ENCODE data around the gene RGS21.
"Not testable (repeated sequence)": the region's sequence is repeated elsewhere in the genome, so short reads cannot be mapped to it uniquely, and the experiment has no call there.

The RGS21 gene

DNA sequence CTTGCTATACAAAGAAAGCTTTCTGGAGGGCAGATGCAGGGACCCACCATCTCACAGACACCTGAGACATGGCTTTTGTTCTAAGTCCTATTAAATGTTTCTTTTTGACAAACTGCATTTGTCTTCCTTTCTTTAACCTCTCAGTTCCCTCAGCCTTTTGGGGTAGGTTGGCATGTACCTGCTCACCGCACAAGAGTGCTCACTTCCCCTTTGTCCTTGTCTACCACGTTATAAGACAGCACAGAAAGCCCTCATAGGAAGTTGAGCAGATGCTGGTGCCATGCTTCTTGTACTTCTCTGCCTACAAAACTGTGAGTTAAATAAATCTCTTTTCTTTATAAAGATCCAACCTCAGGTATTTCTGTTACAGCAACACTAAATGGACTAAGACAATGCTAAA, 31.9 kb upstream of the RGS21 start:
- no peak for DNase-seq (ENCODE audit: low spot score)
- in situ Hi-C loops (cut with MboI; ENCODE audit: low pct_unique_long_range_greater_than_20kb, low sequenced_read_pairs, unreplicated experiment), result no loop called here
- TF ChIP-seq CTCF (IDR thresholded peaks at IDR 0.05; ENCODE audit: extremely low read depth, insufficient read depth, missing control alignments), result no peak

GRCh38 chr1:192303029-192303428, 13.8 kb upstream of the RGS21 start:
- TF ChIP-seq CTCF (IDR thresholded peaks at IDR 0.05; ENCODE audit: extremely low read depth, insufficient read depth, missing control alignments), result no peak
- in situ Hi-C loops (cut with MboI; ENCODE audit: low pct_unique_long_range_greater_than_20kb, low sequenced_read_pairs, unreplicated experiment), result no loop called here
- no peak for DNase-seq (ENCODE audit: low spot score)

- DNase-seq (ENCODE audit: low spot score); in situ Hi-C loops (cut with MboI; ENCODE audit: low pct_unique_long_range_greater_than_20kb, low sequenced_read_pairs, unreplicated experiment): not testable (repeated sequence)
Measured at GRCh38 chr1:192308314-192308713, 8.5 kb upstream of the RGS21 start.

DNA sequence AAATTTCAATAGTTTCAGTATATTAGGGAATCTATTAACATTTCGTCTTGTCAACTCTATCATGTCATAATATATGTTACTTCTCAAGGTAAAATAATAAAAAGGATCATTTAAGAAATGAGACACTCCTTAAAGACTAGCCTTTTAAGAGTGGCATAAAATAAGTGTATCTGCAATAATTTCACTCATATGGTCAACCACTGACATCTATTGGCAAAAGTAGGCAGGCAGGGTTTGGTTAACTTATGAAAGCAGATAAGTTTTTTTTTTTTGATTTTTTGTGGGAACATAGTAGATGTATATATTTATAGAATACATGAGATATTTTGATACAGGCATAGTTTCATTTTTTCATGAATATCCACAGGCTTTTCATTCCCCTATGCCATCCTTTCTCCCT, 5.5 kb upstream of the RGS21 start:
- in situ Hi-C loops (cut with MboI; ENCODE audit: low pct_unique_long_range_greater_than_20kb, low sequenced_read_pairs, unreplicated experiment), result no loop called here
- no peak for DNase-seq (ENCODE audit: low spot score)
- TF ChIP-seq CTCF (IDR thresholded peaks at IDR 0.05; ENCODE audit: extremely low read depth, insufficient read depth, missing control alignments), result peak; percentile 24

GRCh38 chr1:192327997-192328396, 11.2 kb downstream of the RGS21 start:
- TF ChIP-seq CTCF (IDR thresholded peaks at IDR 0.05; ENCODE audit: extremely low read depth, insufficient read depth, missing control alignments), result no peak

GRCh38 chr1:192342842-192343241, 26.1 kb downstream of the RGS21 start:
- no peak for DNase-seq (ENCODE audit: low spot score)
- in situ Hi-C loops (cut with MboI; ENCODE audit: low pct_unique_long_range_greater_than_20kb, low sequenced_read_pairs, unreplicated experiment), result no loop called here
- TF ChIP-seq CTCF (IDR thresholded peaks at IDR 0.05; ENCODE audit: extremely low read depth, insufficient read depth, missing control alignments), result no peak

More at GRCh38 chr1:192327997-192328396, 11.2 kb downstream of the RGS21 start:
- DNase-seq (ENCODE audit: low spot score), result no peak
- in situ Hi-C loops (cut with MboI; ENCODE audit: low pct_unique_long_range_greater_than_20kb, low sequenced_read_pairs, unreplicated experiment), result no loop called here

- TF ChIP-seq CTCF (IDR thresholded peaks at IDR 0.05; ENCODE audit: extremely low read depth, insufficient read depth, missing control alignments), result no peak
- in situ Hi-C loops (cut with MboI; ENCODE audit: low pct_unique_long_range_greater_than_20kb, low sequenced_read_pairs, unreplicated experiment), result no loop called here
- DNase-seq (ENCODE audit: low spot score), result no peak
Measured at GRCh38 chr1:192343344-192343743, 26.6 kb downstream of the RGS21 start.

Measured in GM13977 (cell line).